NCI-H1417 (cell line): ENCODE measurements around the gene DCAF4.
"Not testable (repeated sequence)": the region's sequence is repeated elsewhere in the genome, so short reads cannot be mapped to it uniquely, and the experiment has no call there.

ENCODE experiments used
- DNase-seq, 3 experiments: peaks; one replicate each; lab custom pipeline; 2025; lab: John Stamatoyannopoulos, UW

The DCAF4 gene

GRCh38 chr14:72970824-72971434 is 44.7 kb downstream of the DCAF4 start:
- DNase-seq: no peak

GRCh38 chr14:72974661-72975060 is 48.4 kb downstream of the DCAF4 start:
- no peak for DNase-seq

- DNase-seq: no peak
Measured at GRCh38 chr14:72975770-72976169, 49.5 kb downstream of the DCAF4 start.

GRCh38 chr14:72978856-72979255 is 52.6 kb downstream of the DCAF4 start:
- no peak for DNase-seq

- DNase-seq: no peak
Measured at GRCh38 chr14:72980863-72981262, 54.6 kb downstream of the DCAF4 start.

GRCh38 chr14:72982146-72982708 is 56.0 kb downstream of the DCAF4 start:
- DNase-seq: no peak

- no peak for DNase-seq
Measured at GRCh38 chr14:72986214-72986613, 60.0 kb downstream of the DCAF4 start.

GRCh38 chr14:72986857-72987256 is 60.6 kb downstream of the DCAF4 start:
- DNase-seq: peak in 1 of 3 experiments; percentile 7

GRCh38 chr14:72990171-72990570 is 63.9 kb downstream of the DCAF4 start:
- DNase-seq: no peak

GRCh38 chr14:72996916-72997315 is 70.7 kb downstream of the DCAF4 start:
- no peak for DNase-seq

GRCh38 chr14:72998252-72998903 is 72.1 kb downstream of the DCAF4 start:
- DNase-seq: no peak

GRCh38 chr14:72999316-72999715 is 73.1 kb downstream of the DCAF4 start:
- no peak for DNase-seq

- no peak for DNase-seq
Measured at GRCh38 chr14:73000073-73000472, 73.8 kb downstream of the DCAF4 start.

GRCh38 chr14:73003681-73004080 is 77.4 kb downstream of the DCAF4 start:
- DNase-seq: no peak

GRCh38 chr14:73004641-73005040 is 78.4 kb downstream of the DCAF4 start:
- DNase-seq: not testable (repeated sequence)

GRCh38 chr14:73007835-73008234 is 81.6 kb downstream of the DCAF4 start:
- DNase-seq: no peak

- peak in 1 of 3 experiments; percentile 14 for DNase-seq
Measured at GRCh38 chr14:73008501-73008900, 82.2 kb downstream of the DCAF4 start.
